Renal pelvis (tissue), 4 donors: ENCODE data around the gene ZNF777. TPM values are rescaled to one million over a fixed set of nuclear protein-coding genes. Genes with fewer than 3 reads are reported as not detected.
"Not testable (repeated sequence)": the region's sequence is repeated elsewhere in the genome, so short reads cannot be mapped to it uniquely, and the experiment has no call there.

ENCODE experiments used
- DNase-seq: peaks from one replicate; pipeline ENCODE4 v3.0.0-alpha.2; 2013
- polyA plus RNA-seq, 3 donors: library from polyadenylated mRNA; unstranded; fragments of 120-200 nt; gene quantifications; one replicate each; pipeline ENCODE4 v1.2.1, GENCODE V29; 2013; ENCODE audit not compliant: insufficient read length in 3 of 3

ZNF777 gene
- polyA plus RNA-seq, 3 donors: 13.7 to 17.7 (median 16.8) TPM

DNA sequence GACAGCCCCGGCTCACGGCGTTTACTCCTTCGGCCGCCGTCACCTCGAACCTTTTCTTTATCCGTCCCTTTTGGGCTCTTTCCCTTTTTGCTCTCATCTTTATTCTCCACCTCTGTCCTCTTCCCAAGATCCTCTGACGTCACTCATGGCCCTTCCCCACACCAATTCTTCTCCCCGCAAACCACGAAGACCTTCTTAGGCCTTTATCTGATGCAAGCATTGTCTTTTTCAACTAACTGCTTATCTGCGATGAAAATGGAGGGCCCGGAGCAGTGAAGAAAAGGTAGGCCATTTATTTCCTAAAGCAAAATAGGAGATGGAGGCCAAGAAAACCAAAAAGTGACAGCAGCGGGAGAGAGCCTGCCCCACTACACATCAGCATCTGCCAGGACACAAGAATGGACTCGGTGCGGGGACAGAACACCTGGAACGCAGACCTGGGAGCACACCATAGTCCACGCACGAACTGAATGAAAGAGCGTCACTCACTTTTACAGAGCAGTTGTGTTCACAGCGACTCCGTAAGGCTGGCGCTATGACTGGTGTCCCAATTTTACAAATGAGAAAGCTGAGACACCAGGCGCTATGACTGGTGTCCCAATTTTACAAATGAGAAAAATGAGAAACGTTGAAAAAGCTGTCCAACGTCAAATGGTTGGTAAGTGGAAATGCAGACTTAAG lies 45.3 kb downstream of the ZNF777 start:
- DNase-seq: no peak

DNA sequence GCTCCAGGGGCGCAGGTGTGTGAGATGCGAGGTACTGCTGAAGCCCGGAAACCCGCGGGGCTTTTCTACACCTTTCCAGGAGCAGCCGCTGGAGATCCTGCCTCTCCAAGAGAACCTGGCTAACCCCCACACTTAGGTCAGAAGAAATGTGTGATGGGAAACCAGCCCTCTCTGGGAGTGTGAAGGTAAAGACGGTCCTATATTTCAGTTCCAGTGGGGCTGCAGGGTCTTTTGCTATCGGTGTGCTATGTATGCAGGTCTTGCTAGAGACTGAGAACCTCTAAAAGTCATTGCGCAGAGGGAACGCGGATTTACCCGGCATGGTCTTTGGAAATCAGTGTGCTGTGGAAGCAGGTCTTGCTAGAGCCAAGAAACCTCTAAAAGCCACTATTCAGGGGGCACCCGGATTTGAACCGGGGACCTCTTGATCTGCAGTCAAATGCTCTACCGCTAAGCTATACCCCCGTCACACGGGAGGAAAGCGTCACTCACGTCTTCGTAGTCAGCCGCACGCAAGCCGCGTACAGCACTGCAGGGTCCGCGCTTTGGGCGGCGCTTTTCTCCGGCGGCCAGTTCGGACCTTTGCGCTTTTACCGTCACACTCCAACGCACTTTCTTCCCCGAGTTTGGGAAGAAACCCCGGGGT lies 46.0 kb downstream of the ZNF777 start:
- no peak for DNase-seq

- no peak for DNase-seq
Measured at GRCh38 chr7:149414171-149414570, 46.7 kb downstream of the ZNF777 start.

DNA sequence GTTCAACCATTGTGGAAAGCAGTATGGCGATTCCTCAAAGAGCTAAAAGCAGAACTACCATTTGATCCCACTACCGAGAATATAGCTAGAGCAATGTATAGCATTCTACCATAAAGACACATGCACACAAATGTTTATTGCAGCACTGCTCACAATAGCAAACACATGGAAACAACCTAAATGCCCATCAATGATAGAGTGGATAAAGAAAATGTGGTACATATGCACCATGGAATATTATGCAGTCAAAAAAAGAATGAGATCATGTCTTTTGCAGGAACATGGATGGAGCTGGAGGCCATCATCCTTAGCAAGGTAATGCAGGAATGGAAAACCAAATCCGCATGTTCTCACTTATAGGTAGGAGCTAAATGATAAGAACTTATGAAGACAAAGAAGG lies 47.8 kb downstream of the ZNF777 start:
- DNase-seq: not testable (repeated sequence)

GRCh38 chr7:149409895-149410294 lies 51.0 kb downstream of the ZNF777 start:
- no peak for DNase-seq

- DNase-seq: no peak
Measured at GRCh38 chr7:149404825-149405224, 56.0 kb downstream of the ZNF777 start.

- DNase-seq: no peak
Measured at GRCh38 chr7:149404396-149404795, 56.5 kb downstream of the ZNF777 start.

- DNase-seq: no peak
Measured at GRCh38 chr7:149398195-149398820, 62.6 kb downstream of the ZNF777 start.

DNA sequence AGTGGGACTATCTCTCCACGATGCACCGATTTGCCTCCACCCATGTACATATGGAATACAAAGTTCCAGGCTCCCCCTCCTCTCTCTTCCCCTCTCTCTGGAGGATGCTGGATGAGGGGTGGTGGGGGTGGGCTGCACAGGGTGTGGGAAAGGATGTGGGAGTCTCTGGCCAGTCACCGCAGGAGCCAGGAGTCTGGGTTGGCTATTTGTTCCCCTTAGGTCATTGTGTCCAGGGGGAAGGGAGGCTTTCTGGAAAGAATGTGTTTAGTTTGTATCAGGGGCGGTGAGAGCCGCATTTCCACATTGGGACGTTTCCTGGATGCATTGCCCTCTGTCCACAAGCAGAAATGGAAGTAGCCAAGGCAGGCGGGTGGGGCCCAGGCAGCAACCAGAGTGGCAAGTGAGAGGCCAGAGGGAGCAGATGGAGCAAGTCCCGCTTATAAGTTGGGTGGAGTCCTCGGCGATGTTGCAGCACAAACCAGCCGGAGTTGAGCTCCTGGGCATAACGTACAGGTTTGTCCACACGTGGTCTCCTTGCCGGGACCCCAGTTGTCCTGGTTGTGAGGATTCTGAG lies 63.3 kb downstream of the ZNF777 start:
- DNase-seq: no peak

DNA sequence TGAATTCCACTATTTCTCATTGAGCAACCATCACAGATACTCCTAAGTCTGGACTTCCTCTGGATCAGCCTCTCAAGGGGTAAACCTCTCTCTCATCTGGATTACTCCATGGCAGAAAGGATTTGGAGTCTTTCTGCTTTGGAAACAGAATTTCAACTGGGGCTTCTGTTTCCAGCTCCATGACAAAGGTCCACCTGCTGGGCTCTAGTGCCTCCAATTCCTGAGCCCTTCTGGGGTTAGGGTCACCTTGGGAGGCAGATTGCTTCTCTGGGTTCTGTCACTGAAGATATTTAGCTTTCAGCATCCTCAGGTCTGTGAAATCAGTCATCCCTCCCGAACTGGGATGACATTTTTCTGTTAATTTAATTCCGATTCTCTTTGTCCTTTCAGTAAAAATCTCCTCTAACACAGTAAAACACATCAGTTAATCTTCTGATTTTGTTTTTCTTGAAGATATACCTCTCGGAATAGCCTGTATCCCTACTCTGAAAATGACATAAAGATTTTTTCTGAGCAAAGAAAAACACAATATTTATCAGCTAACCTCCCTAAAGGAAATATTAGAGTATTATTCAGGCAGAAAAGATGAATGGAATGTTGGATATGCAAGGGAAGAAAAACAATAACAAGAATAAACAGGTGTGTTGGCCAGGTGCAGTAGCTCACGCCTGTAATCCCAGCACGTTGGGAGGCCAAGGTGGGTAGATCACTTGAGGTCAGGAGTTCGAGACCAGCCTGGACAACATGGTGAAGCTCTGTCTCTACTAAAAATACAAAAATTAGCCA lies 72.1 kb downstream of the ZNF777 start:
- DNase-seq: not testable (repeated sequence)

DNA sequence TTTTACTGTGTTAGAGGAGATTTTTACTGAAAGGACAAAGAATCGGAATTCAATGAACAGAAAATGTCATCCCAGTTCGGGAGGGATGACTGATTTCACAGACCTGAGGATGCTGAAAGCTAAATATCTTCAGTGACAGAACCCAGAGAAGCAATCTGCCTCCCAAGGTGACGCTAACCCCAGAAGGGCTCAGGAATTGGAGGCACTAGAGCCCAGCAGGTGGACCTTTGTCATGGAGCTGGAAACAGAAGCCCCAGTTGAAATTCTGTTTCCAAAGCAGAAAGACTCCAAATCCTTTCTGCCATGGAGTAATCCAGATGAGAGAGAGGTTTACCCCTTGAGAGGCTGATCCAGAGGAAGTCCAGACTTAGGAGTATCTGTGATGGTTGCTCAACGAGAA lies 74.3 kb downstream of the ZNF777 start:
- not testable (repeated sequence) for DNase-seq

DNA sequence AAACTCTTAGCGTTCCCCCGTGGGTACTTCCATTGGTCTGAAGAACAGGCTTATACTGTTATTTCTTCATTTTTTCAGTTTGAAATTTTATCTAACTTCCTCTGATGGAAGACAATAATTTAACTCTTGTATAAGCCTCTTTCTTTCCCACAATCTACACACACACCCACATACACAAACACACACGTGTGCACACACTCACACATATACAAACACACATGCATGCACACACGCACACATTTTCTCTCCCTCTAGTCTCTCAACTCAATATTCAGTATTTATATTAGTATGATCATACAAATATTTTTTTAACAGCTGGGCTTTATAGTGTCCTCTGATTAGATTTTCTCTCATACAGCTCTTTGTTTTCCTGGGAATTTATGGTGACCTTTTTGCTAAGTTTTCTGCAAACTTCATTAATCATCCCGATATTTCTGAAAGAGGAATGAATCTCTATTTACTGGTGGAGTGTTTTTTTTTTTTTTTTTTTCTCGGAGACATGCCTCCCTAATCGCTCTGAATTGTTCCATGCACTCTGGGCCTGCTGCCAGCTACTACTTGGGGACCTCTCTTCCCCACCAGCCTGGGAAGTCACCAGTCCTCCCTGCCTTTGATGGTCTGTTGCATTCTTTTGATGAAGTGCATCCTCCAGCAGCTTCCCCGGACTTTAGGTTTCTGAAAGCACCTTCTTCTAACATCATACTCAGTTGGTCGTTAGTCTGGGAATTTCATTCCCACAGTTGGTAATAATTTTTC lies 75.5 kb downstream of the ZNF777 start:
- DNase-seq: peak; percentile 24

Other genes starting within 250 kb of the ZNF777 start
- 10 to 100 TPM; 16.5 to 20.9 (median 18.8) TPM for gene ZNF212, start 221.4 kb downstream of the ZNF777 start, polyA plus RNA-seq
- gene ZNF783, start 198.9 kb downstream of the ZNF777 start, polyA plus RNA-seq: 10 to 100 TPM; 14.2 to 22.8 (median 20.5) TPM
- 10 to 100 TPM; 14.9 to 19.2 (median 15.0) TPM for gene ZNF746, start 36.7 kb upstream of the ZNF777 start, polyA plus RNA-seq